ENCODE results near the gene LRWD1.
A peak's percentile ranks its signal among the peaks of the same experiment; 100 is the strongest.
"Not testable (repeated sequence)": the region's sequence is repeated elsewhere in the genome, so short reads cannot be mapped to it uniquely, and the experiment has no call there.

LRWD1 gene

GRCh38 chr7:102493220-102493935 lies 28.6 kb downstream of the LRWD1 start:
- H3K9me3 Mint-ChIP-seq; DNase-seq; H3K27ac Mint-ChIP-seq; H3K4me1 Mint-ChIP-seq; H3K36me3 Mint-ChIP-seq (ENCODE audit: low read depth); H3K27me3 Mint-ChIP-seq; H3K4me3 Mint-ChIP-seq: not testable (repeated sequence)
- peak; percentile 44 for ATAC-seq

GRCh38 chr7:102494026-102494425 lies 29.2 kb downstream of the LRWD1 start:
- H3K27me3 Mint-ChIP-seq; H3K36me3 Mint-ChIP-seq (ENCODE audit: low read depth); H3K27ac Mint-ChIP-seq; H3K4me1 Mint-ChIP-seq; H3K9me3 Mint-ChIP-seq; ATAC-seq; H3K4me3 Mint-ChIP-seq: not testable (repeated sequence)
- peak; percentile 21 for DNase-seq

GRCh38 chr7:102494473-102495149 lies 29.8 kb downstream of the LRWD1 start:
- H3K27ac Mint-ChIP-seq; H3K27me3 Mint-ChIP-seq; H3K4me3 Mint-ChIP-seq; H3K36me3 Mint-ChIP-seq (ENCODE audit: low read depth); H3K9me3 Mint-ChIP-seq; DNase-seq; H3K4me1 Mint-ChIP-seq: not testable (repeated sequence)
- ATAC-seq: peak; percentile 72

GRCh38 chr7:102496861-102497260 lies 32.1 kb downstream of the LRWD1 start:
- not testable (repeated sequence) for H3K27ac Mint-ChIP-seq; DNase-seq; H3K4me3 Mint-ChIP-seq; H3K27me3 Mint-ChIP-seq; ATAC-seq; H3K9me3 Mint-ChIP-seq; H3K4me1 Mint-ChIP-seq; H3K36me3 Mint-ChIP-seq (ENCODE audit: low read depth)

GRCh38 chr7:102497308-102497707 lies 32.5 kb downstream of the LRWD1 start:
- ATAC-seq; DNase-seq; H3K4me3 Mint-ChIP-seq; H3K4me1 Mint-ChIP-seq; H3K27ac Mint-ChIP-seq; H3K27me3 Mint-ChIP-seq; H3K9me3 Mint-ChIP-seq; H3K36me3 Mint-ChIP-seq (ENCODE audit: low read depth): not testable (repeated sequence)

- H3K4me3 Mint-ChIP-seq; H3K9me3 Mint-ChIP-seq; DNase-seq; H3K36me3 Mint-ChIP-seq (ENCODE audit: low read depth); ATAC-seq; H3K4me1 Mint-ChIP-seq; H3K27me3 Mint-ChIP-seq; H3K27ac Mint-ChIP-seq: not testable (repeated sequence)
Measured at GRCh38 chr7:102498321-102498720, 33.5 kb downstream of the LRWD1 start.

- not testable (repeated sequence) for DNase-seq; H3K36me3 Mint-ChIP-seq (ENCODE audit: low read depth); H3K27ac Mint-ChIP-seq; H3K27me3 Mint-ChIP-seq; ATAC-seq; H3K4me3 Mint-ChIP-seq; H3K4me1 Mint-ChIP-seq; H3K9me3 Mint-ChIP-seq
Measured at GRCh38 chr7:102503141-102503540, 38.4 kb downstream of the LRWD1 start.

GRCh38 chr7:102505298-102506185 lies 40.8 kb downstream of the LRWD1 start:
- H3K27ac Mint-ChIP-seq; H3K9me3 Mint-ChIP-seq; H3K4me3 Mint-ChIP-seq; DNase-seq; H3K27me3 Mint-ChIP-seq; H3K36me3 Mint-ChIP-seq (ENCODE audit: low read depth); H3K4me1 Mint-ChIP-seq; ATAC-seq: not testable (repeated sequence)

GRCh38 chr7:102507410-102508088 lies 42.8 kb downstream of the LRWD1 start:
- not testable (repeated sequence) for ATAC-seq; H3K27ac Mint-ChIP-seq; H3K4me3 Mint-ChIP-seq; H3K9me3 Mint-ChIP-seq; H3K27me3 Mint-ChIP-seq; H3K36me3 Mint-ChIP-seq (ENCODE audit: low read depth); DNase-seq; H3K4me1 Mint-ChIP-seq

- H3K9me3 Mint-ChIP-seq; H3K27ac Mint-ChIP-seq; H3K4me3 Mint-ChIP-seq; DNase-seq; H3K4me1 Mint-ChIP-seq; H3K27me3 Mint-ChIP-seq; ATAC-seq; H3K36me3 Mint-ChIP-seq (ENCODE audit: low read depth): not testable (repeated sequence)
Measured at GRCh38 chr7:102510575-102510974, 45.8 kb downstream of the LRWD1 start.

GRCh38 chr7:102511860-102512522 lies 47.2 kb downstream of the LRWD1 start:
- not testable (repeated sequence) for H3K9me3 Mint-ChIP-seq; DNase-seq; H3K27me3 Mint-ChIP-seq; H3K4me1 Mint-ChIP-seq; H3K27ac Mint-ChIP-seq; H3K36me3 Mint-ChIP-seq (ENCODE audit: low read depth); H3K4me3 Mint-ChIP-seq
- peak; percentile 48 for ATAC-seq

GRCh38 chr7:102512642-102513221 lies 47.9 kb downstream of the LRWD1 start:
- H3K27ac Mint-ChIP-seq; H3K36me3 Mint-ChIP-seq (ENCODE audit: low read depth); H3K4me1 Mint-ChIP-seq; H3K27me3 Mint-ChIP-seq; H3K4me3 Mint-ChIP-seq; ATAC-seq; H3K9me3 Mint-ChIP-seq; DNase-seq: not testable (repeated sequence)

- DNase-seq; H3K27me3 Mint-ChIP-seq; H3K4me1 Mint-ChIP-seq; H3K9me3 Mint-ChIP-seq; H3K27ac Mint-ChIP-seq; H3K36me3 Mint-ChIP-seq (ENCODE audit: low read depth); H3K4me3 Mint-ChIP-seq: not testable (repeated sequence)
- peak; percentile 30 for ATAC-seq
Measured at GRCh38 chr7:102514881-102515721, 50.3 kb downstream of the LRWD1 start.
